Activated T-cell treated with anti-CD3 and anti-CD28 coated beads, Interleukin-2, amount 50 U/mL, for 48 hours (primary cell): ENCODE results near the gene MPHOSPH9.
"Not testable (repeated sequence)": the region's sequence is repeated elsewhere in the genome, so short reads cannot be mapped to it uniquely, and the experiment has no call there.

Experiments used
- DNase-seq, 2 experiments: peaks; one replicate each; pipeline ENCODE4 v3.0.0-alpha.2; 2020

MPHOSPH9 gene

GRCh38 chr12:123260081-123260480, 27.1 kb upstream of the MPHOSPH9 start:
- no peak for DNase-seq

GRCh38 chr12:123258593-123258992, 25.7 kb upstream of the MPHOSPH9 start:
- no peak for DNase-seq

GRCh38 chr12:123254853-123255446, 22.0 kb upstream of the MPHOSPH9 start:
- DNase-seq, result no peak

GRCh38 chr12:123253641-123254459, 20.9 kb upstream of the MPHOSPH9 start:
- no peak for DNase-seq

GRCh38 chr12:123252365-123252764, 19.4 kb upstream of the MPHOSPH9 start:
- not testable (repeated sequence) for DNase-seq

- no peak for DNase-seq
Observed at GRCh38 chr12:123251403-123252076, 18.6 kb upstream of the MPHOSPH9 start.

GRCh38 chr12:123250471-123251383, 17.8 kb upstream of the MPHOSPH9 start:
- peak; percentile 13 to 14 for DNase-seq

DNA sequence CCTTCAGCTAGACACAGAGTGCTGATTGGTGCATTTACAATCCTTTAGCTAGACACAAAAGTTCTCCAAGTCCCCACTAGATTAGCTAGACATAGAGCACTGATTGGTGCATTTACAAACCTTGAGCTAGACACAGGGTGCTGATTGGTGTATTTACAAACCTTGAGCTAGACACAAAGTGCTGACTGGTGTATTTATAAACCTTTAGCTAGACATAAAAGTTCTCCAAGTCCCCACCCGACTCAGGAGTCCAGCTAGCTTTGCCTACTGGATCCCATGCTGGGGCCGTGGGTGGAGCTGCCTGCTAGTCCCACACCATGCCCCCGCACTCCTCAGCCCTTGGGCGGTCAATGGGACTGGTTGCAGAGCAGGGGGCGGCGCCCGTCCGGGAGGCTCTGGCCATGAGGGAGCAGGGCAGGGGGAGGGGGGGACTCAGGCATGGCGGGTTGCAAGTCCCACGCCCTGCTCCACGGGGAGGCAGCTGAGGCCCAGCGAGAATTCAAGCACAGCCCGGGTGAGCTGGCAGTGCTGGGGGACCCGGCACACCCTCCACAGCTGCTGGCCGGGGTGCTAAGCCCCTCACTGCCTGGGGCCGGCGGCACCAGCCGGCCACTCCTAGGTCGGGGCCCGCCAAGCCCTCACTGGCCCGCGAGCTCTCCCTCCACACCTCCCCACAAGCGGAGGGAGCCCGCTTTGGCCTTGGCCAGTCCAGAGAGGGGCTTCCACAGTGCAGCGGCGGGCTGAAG, 16.2 kb upstream of the MPHOSPH9 start:
- peak in 1 of 2 experiments; percentile 12 for DNase-seq

DNA sequence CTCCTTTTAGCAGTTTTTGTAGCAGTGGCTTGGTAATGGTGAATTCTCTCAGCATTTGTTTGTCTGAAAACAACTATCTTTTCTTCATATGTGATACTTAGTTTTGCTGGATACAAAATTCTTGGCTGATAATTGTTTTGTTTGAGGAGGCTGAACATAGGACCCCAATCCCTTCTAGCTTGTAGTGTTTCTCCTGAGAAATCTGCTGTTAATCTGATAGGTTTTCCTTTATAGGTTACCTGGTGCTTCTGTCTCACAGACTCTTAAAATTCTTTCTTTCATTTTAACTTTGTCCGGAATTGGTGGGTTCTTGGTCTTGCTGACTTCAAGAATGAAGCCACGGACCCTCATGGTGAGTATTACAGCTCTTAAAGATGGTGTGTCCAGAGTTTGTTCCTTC, 15.2 kb upstream of the MPHOSPH9 start:
- not testable (repeated sequence) for DNase-seq

DNA sequence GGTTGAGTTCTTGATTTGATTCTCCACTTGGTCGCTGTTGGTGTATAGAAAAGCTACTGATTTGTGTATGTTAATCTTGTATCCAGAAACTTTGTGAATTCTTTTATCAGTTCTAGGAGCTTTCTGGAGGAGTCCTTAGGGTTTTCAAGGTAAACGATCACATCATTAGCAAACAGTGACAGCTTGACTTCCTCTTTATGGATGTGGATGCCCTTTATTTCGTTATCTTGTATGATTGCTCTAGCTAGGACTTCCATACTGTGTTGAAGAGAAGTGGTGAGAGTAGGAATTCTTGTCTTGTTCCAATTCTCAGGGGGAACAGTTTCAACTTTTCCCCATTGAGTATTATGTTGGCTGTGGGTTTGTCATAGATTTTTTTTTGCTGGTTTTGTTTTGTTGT, 12.7 kb upstream of the MPHOSPH9 start:
- no peak for DNase-seq

DNA sequence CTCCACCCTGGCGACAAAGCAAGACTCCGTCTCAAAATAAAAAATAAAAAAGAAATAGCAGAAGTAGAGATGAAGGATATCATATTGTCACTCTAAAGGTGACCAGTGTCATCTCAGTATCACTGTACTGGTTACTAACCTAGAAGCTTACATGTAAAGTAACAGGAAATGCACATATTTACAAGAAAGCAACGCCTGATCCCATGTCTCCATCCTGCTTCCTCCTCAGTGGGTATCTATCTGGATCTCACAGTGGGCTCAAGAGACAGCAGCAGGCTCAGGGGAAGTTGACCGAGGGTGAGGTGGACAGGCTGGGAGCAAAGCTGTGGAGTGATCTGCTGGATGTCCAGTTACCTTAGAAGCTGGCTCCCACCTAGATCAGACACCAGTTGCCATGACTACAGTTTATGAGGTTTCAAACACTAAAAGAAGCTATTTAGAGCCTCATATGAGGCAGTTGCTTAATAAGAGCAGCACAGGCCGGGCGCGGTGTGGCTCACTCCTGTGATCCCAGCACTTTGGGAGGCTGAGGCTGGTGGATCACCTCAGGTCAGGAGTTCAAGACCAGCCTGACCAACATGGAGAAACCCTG, 10.8 kb upstream of the MPHOSPH9 start:
- DNase-seq, result peak in 1 of 2 experiments; percentile 14

GRCh38 chr12:123242116-123242904, 9.4 kb upstream of the MPHOSPH9 start:
- DNase-seq, result peak in 1 of 2 experiments; percentile 11

GRCh38 chr12:123238961-123239360, 6.0 kb upstream of the MPHOSPH9 start:
- DNase-seq, result no peak

- DNase-seq, result no peak
Observed at GRCh38 chr12:123238330-123238682, 5.4 kb upstream of the MPHOSPH9 start.

DNA sequence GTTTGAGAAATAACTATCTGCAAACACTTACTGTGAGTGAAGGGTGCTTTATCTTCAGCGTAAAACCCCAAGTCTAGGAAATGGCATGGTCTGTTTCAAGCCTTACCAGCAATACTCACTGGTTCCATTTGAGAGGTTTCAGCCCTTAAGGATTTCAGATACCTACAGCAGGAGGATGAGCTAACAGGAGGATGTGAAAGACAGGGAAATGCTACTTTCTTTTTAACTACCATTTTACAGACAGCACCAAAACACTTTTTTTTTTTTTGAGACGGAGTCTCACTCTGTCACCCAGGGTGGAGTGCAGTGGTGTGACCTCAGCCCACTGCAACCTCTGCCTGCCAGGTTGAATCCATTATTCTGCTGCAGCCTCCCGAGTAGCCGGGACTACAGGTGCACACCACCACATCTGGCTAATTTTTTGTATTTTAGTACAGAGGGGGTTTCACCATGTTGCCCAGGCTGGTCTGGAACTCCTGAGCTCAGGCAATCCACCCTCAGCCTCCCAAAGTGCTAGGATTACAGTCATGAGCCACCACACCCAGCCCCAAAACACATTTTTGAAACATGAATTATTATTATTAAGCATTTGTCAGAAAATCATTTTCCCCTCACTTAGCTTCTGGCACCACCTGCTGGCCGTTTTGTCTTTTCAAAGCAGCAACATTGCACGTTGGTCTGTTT, 4.8 kb upstream of the MPHOSPH9 start:
- DNase-seq, result peak; percentile 79 to 83

DNA sequence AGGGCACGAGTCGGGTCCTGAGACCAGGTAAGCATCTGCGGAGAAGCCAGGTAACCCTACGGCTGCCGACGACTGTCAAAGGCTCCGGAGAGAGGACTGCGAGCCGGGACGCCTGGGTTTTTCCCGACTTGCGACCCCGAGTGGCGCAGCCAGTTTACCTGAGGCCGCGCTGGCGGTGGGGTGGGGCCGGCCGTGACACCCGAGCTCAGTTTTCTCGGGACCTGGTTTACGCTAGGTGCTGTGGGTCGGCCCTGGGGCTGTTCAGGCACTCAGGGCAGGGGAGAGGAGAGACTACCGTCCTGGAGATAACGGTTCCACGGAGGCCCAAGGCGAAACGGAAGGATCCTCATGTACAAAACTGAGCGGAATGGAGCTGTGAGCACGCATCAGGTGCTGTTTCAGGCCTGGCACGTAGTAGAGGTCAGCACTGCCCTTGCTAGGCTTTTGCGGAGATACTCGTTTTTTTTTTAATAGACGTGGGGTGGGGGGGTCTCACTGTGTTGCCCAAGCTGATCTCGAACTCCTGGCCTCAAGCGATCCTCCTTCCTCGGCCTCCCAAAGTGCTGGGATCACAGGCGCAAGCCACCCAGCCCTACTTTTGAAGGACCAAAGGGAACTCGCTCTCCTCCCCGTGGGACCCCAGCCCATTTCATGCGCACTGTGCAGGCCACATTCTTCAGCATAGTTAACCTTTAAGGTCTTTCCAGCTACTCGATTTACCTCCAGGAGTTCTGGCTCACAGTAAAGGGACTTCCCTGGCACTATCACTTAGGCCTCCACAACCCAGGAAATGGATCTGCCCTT, 766 bp upstream of the MPHOSPH9 start:
- peak; percentile 33 to 41 for DNase-seq

DNA sequence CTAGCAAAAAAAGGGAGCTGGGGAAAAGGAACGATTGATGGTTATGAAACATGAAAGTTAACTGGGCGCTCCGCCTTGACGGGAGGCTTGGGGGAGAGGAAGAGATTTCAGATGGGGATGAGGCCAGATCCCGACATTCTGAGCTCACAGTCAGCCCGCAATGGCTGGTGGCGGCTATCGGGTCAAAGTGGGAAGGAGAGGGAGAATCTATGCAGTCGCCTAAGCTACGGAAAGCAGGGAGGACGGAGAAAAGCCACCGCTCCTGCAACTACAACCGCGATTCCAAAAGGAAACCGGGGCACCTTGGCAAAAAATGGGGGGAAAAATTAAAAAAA, 502 bp downstream of the MPHOSPH9 start:
- DNase-seq, result no peak

- no peak for DNase-seq
Observed at GRCh38 chr12:123231931-123232330, 1.0 kb downstream of the MPHOSPH9 start.

GRCh38 chr12:123229051-123229450, 3.9 kb downstream of the MPHOSPH9 start:
- DNase-seq, result no peak
